Liver (tissue), 9 donors: ENCODE measurements around the gene ZNF684. TPM values are rescaled to one million over a fixed set of nuclear protein-coding genes. Genes with fewer than 3 reads are reported as not detected.

Experiments
- DNase-seq: peaks from one replicate; pipeline ENCODE4 v3.0.0-alpha.2; 2017; ENCODE audit warnings: low spot score
- H3K27ac ChIP-seq, 2 donors: one replicate each; pipeline ENCODE4 v1.7.0; 2013; ENCODE audit warnings: inconsistent platforms in 2 of 2, low read length in 2 of 2, control low read depth in 1 of 2, low read depth in 1 of 2, mild to moderate bottlenecking in 1 of 2
- H3K27me3 ChIP-seq, 4 donors: one replicate each; pipeline versions ENCODE4 v1.6.1 to v1.7.0; 2013; ENCODE audit warnings: low read length in 3 of 4, inconsistent platforms in 1 of 4, mild to moderate bottlenecking in 1 of 4, moderate library complexity in 1 of 4; ENCODE audit not compliant: control insufficient read depth in 4 of 4, insufficient read depth in 4 of 4
- H3K36me3 ChIP-seq, 4 donors: one replicate each; pipeline versions ENCODE4 v1.6.1 to v1.7.0; 2013; ENCODE audit warnings: low read length in 3 of 4, mild to moderate bottlenecking in 3 of 4, low read depth in 1 of 4, moderate library complexity in 1 of 4; ENCODE audit not compliant: control insufficient read depth in 4 of 4, insufficient read depth in 3 of 4
- H3K4me1 ChIP-seq, 4 donors: one replicate each; pipeline versions ENCODE4 v1.6.1 to v1.7.0; 2013; ENCODE audit warnings: low read length in 3 of 4, mild to moderate bottlenecking in 3 of 4, moderate library complexity in 1 of 4; ENCODE audit not compliant: control insufficient read depth in 4 of 4, insufficient read depth in 4 of 4
- H3K4me3 ChIP-seq, 3 donors: one replicate each; pipeline versions ENCODE4 v1.6.1 to v1.7.0; 2013; ENCODE audit warnings: low read length in 3 of 3, control low read depth in 1 of 3, low read depth in 1 of 3, mild to moderate bottlenecking in 1 of 3
- H3K9ac ChIP-seq, 2 donors: one replicate each; pipeline ENCODE4 v1.7.0; 2013; ENCODE audit warnings: low read length in 2 of 2, mild to moderate bottlenecking in 2 of 2, moderate library complexity in 2 of 2, control low read depth in 1 of 2, low read depth in 1 of 2
- H3K9me3 ChIP-seq, 4 donors: one replicate each; pipeline versions ENCODE4 v1.6.1 to v1.7.0; 2013; ENCODE audit warnings: low read length in 3 of 4; ENCODE audit not compliant: control insufficient read depth in 4 of 4
- EGR1 ChIP-seq, 2 donors: IDR thresholded peaks; 2 replicates each; pipeline ENCODE4 v1.6.1; 2016 to 2018; ENCODE audit warnings: antibody characterized with exemption in 2 of 2, low read depth in 2 of 2
- FOXA1 ChIP-seq: IDR thresholded peaks from 2 replicates; pipeline ENCODE4 v1.6.1; 2016; ENCODE audit warnings: antibody characterized with exemption
- FOXA2 ChIP-seq: IDR thresholded peaks from 2 replicates; pipeline ENCODE4 v1.6.1; 2016; ENCODE audit warnings: antibody characterized with exemption
- GABPA ChIP-seq, 2 donors: IDR thresholded peaks in 1 of 2; conservative IDR thresholded peaks in 1 of 2; 2 replicates each; pipeline ENCODE4 v1.6.1; 2016; ENCODE audit warnings: antibody characterized with exemption in 2 of 2, mild to moderate bottlenecking in 1 of 2, moderate library complexity in 1 of 2
- HNF4A ChIP-seq, 2 donors: conservative IDR thresholded peaks; 2 replicates each; pipeline ENCODE4 v1.6.1; 2016; ENCODE audit warnings: antibody characterized with exemption in 2 of 2, mild to moderate bottlenecking in 2 of 2
- HNF4G ChIP-seq: IDR thresholded peaks from 2 replicates; pipeline ENCODE4 v1.6.1; 2016; ENCODE audit warnings: antibody characterized with exemption
- JUND ChIP-seq, 2 donors: IDR thresholded peaks; 2 replicates each; pipeline ENCODE4 v1.6.1; 2016; ENCODE audit warnings: antibody characterized with exemption in 2 of 2
- MAX ChIP-seq: IDR thresholded peaks from 2 replicates; pipeline ENCODE4 v1.6.1; 2016; ENCODE audit warnings: antibody characterized with exemption
- NR2F2 ChIP-seq: IDR thresholded peaks from 2 replicates; pipeline ENCODE4 v1.6.1; 2016; ENCODE audit warnings: antibody characterized with exemption
- RAD21 ChIP-seq, 2 donors: IDR thresholded peaks; 2 replicates each; pipeline ENCODE4 v1.6.1; 2016; ENCODE audit warnings: antibody characterized with exemption in 2 of 2, mild to moderate bottlenecking in 2 of 2
- RXRA ChIP-seq, 2 donors: IDR thresholded peaks; 2 replicates each; pipeline ENCODE4 v1.6.1; 2017 to 2018; ENCODE audit warnings: antibody characterized with exemption in 2 of 2, mild to moderate bottlenecking in 1 of 2
- SP1 ChIP-seq: IDR thresholded peaks from 2 replicates; pipeline ENCODE4 v1.6.1; 2018; ENCODE audit warnings: antibody characterized with exemption, mild to moderate bottlenecking
- TAF1 ChIP-seq: conservative IDR thresholded peaks from 2 replicates; pipeline ENCODE4 v1.6.1; 2016; ENCODE audit warnings: antibody characterized with exemption, mild to moderate bottlenecking
- YY1 ChIP-seq: IDR thresholded peaks from 2 replicates; pipeline ENCODE4 v1.6.1; 2016; ENCODE audit warnings: antibody characterized with exemption, mild to moderate bottlenecking
- ZBTB33 ChIP-seq: IDR thresholded peaks from 2 replicates; pipeline ENCODE4 v1.6.1; 2016; ENCODE audit warnings: antibody characterized with exemption
- WGBS: extraction: QIAGEN DNeasy Blood & Tissue Kit; methylation state at CpG from one replicate; pipeline ENCODE4 v1.1.7; 2013; 5-methylcytosine and 5-hydroxymethylcytosine counted together
- polyA plus RNA-seq, 2 donors: library from polyadenylated mRNA; stranded (reverse) in 1 of 2; unstranded in 1 of 2; fragments of 200-250 nt in 1 of 2; fragments of >200 nt in 1 of 2; fragmentation: Nextera tagmentation in 1 of 2; extraction: Ambion mirVana in 1 of 2; gene quantifications; one replicate each; pipeline versions ENCODE4 v1.2.1 to v1.2.3, GENCODE V29; 2013 to 2015
- total RNA-seq, 2 donors: library from RNA; depleted of rRNA; stranded (reverse); fragments of >200 nt; gene quantifications; one replicate each; pipeline ENCODE4 v1.2.3, GENCODE V29; 2014
- TF ChIP-seq, protein P1 (sequence below): IDR thresholded peaks from 2 replicates; pipeline ENCODE4 v1.6.1; 2016; ENCODE audit warnings: antibody characterized with exemption, mild to moderate bottlenecking
- TF ChIP-seq, protein P2 (sequence below): IDR thresholded peaks from 2 replicates; pipeline ENCODE4 v1.6.1; 2016; ENCODE audit warnings: antibody characterized with exemption
- TF ChIP-seq, protein P3 (sequence below): fragments of 150-350 bp; IDR thresholded peaks from 2 replicates; pipeline ENCODE4 v1.5.1; 2017; ENCODE audit warnings: improper control_type of control experiment, low read depth, low read length; ENCODE audit not compliant: missing input control
- donor health status: healthy.
- donor health status: healthy.
- donor health status: healthy.
- donor health status: healthy.
- donor health status: healthy.

The ZNF684 gene
- total and polyA plus RNA-seq, 4 donors = 7.6 to 17.1 (median 10.2) TPM

DNA sequence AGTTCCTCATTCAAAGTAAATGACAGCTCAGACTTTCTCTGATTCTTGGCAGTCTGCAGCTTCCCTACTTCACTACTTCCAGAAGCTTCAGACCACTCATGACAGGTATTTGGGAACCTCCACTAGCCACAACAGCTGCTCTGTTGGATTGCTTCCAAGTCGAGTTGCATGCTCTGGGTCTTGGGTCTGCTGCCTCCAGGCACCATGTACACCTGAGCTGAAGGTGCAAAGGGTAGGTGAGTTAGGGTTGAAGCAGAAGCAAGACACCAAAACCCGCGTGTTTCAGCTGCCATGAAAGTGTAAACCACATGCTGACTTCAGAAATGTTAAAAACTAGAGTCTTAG, 62.7 kb downstream of the ZNF684 start:
- H3K4me1 ChIP-seq = no peaks in the 10 kb centered on the region
- H3K27ac ChIP-seq = no peak overlapping the region
- DNase-seq = no peak
- 54% methylated on average over 3 of the region's 3 CpGs for WGBS
- H3K4me3 ChIP-seq = no peak overlapping the region
- H3K27me3 ChIP-seq = no peaks in the 10 kb centered on the region
- TF ChIP-seq TAF1 (no peak), ZBTB33 (no peak), JUND (IDR thresholded peaks at IDR 0.05) (no peak), RAD21 (IDR thresholded peaks at IDR 0.05) (no peak), EGR1 (IDR thresholded peaks at IDR 0.05; ENCODE audit: low read depth in 2 of 2) (no peak), HNF4A (conservative IDR thresholded peaks at IDR 0.05) (no peak), GABPA (IDR thresholded peaks at IDR 0.05 in 1 of 2, conservative IDR thresholded peaks at IDR 0.05 in 1 of 2) (no peak), FOXA2 (no peak)
- TF ChIP-seq, protein P1, sequence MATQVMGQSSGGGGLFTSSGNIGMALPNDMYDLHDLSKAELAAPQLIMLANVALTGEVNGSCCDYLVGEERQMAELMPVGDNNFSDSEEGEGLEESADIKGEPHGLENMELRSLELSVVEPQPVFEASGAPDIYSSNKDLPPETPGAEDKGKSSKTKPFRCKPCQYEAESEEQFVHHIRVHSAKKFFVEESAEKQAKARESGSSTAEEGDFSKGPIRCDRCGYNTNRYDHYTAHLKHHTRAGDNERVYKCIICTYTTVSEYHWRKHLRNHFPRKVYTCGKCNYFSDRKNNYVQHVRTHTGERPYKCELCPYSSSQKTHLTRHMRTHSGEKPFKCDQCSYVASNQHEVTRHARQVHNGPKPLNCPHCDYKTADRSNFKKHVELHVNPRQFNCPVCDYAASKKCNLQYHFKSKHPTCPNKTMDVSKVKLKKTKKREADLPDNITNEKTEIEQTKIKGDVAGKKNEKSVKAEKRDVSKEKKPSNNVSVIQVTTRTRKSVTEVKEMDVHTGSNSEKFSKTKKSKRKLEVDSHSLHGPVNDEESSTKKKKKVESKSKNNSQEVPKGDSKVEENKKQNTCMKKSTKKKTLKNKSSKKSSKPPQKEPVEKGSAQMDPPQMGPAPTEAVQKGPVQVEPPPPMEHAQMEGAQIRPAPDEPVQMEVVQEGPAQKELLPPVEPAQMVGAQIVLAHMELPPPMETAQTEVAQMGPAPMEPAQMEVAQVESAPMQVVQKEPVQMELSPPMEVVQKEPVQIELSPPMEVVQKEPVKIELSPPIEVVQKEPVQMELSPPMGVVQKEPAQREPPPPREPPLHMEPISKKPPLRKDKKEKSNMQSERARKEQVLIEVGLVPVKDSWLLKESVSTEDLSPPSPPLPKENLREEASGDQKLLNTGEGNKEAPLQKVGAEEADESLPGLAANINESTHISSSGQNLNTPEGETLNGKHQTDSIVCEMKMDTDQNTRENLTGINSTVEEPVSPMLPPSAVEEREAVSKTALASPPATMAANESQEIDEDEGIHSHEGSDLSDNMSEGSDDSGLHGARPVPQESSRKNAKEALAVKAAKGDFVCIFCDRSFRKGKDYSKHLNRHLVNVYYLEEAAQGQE = no peak
- no peaks in the 10 kb centered on the region for H3K9me3 ChIP-seq
- H3K9ac ChIP-seq = no peak overlapping the region
- no peaks in the 10 kb centered on the region for H3K36me3 ChIP-seq

DNA sequence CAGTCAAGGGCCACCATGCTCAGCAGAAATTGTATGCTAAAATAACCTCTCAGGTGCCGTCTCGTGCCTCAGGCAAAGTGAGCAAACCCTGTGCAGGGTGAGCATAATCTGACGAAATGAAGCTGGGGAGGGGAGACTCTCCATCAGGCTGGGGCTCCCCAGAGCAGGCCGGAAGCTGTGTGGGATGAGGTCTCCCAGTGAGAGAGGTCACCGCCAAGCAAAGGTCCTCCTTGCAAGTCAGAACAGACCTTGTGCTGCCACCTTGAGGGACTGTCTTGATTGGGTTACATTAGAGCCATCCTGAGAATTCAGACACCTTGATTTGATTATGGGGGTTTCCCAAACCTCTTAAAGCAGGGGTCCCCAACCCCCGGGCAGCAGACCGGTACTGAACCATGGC, 64.2 kb downstream of the ZNF684 start:
- 89% methylated on average over 7 of the region's 7 CpGs for WGBS
- no peaks in the 10 kb centered on the region for H3K4me1 ChIP-seq
- no peak for DNase-seq
- H3K36me3 ChIP-seq = no peaks in the 10 kb centered on the region
- no peaks in the 10 kb centered on the region for H3K9me3 ChIP-seq
- H3K9ac ChIP-seq = no peak overlapping the region
- H3K27ac ChIP-seq = no peak overlapping the region
- H3K4me3 ChIP-seq = no peak overlapping the region
- TF ChIP-seq, protein P2, sequence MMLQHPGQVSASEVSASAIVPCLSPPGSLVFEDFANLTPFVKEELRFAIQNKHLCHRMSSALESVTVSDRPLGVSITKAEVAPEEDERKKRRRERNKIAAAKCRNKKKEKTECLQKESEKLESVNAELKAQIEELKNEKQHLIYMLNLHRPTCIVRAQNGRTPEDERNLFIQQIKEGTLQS = no peak
- TF ChIP-seq GABPA (IDR thresholded peaks at IDR 0.05 in 1 of 2, conservative IDR thresholded peaks at IDR 0.05 in 1 of 2) = no peak
- no peak for TF ChIP-seq TAF1
- no peak for TF ChIP-seq JUND (IDR thresholded peaks at IDR 0.05)
- TF ChIP-seq SP1 = no peak
- no peak for TF ChIP-seq ZBTB33
- TF ChIP-seq FOXA1 = no peak
- no peak for TF ChIP-seq EGR1 (IDR thresholded peaks at IDR 0.05; ENCODE audit: low read depth in 2 of 2)
- no peak for TF ChIP-seq YY1
- TF ChIP-seq HNF4A (conservative IDR thresholded peaks at IDR 0.05) = no peak
- TF ChIP-seq MAX = no peak
- no peak for TF ChIP-seq RXRA (IDR thresholded peaks at IDR 0.05)
- TF ChIP-seq HNF4G = no peak
- no peak for TF ChIP-seq FOXA2
- no peak for TF ChIP-seq RAD21 (IDR thresholded peaks at IDR 0.05)
- TF ChIP-seq, protein P1 = no peak
- TF ChIP-seq NR2F2 = no peak
- TF ChIP-seq, protein P3, sequence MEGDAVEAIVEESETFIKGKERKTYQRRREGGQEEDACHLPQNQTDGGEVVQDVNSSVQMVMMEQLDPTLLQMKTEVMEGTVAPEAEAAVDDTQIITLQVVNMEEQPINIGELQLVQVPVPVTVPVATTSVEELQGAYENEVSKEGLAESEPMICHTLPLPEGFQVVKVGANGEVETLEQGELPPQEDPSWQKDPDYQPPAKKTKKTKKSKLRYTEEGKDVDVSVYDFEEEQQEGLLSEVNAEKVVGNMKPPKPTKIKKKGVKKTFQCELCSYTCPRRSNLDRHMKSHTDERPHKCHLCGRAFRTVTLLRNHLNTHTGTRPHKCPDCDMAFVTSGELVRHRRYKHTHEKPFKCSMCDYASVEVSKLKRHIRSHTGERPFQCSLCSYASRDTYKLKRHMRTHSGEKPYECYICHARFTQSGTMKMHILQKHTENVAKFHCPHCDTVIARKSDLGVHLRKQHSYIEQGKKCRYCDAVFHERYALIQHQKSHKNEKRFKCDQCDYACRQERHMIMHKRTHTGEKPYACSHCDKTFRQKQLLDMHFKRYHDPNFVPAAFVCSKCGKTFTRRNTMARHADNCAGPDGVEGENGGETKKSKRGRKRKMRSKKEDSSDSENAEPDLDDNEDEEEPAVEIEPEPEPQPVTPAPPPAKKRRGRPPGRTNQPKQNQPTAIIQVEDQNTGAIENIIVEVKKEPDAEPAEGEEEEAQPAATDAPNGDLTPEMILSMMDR = no peak
- no peaks in the 10 kb centered on the region for H3K27me3 ChIP-seq
